ENCODE measurements around the gene A4GALT. TPM values are rescaled to one million over a fixed set of nuclear protein-coding genes. Genes with fewer than 3 reads are reported as not detected.
A peak's percentile ranks its signal among the peaks of the same experiment; 100 is the strongest.

A4GALT gene
- total RNA-seq, 1 experiment from 2014 or later = 3.4 TPM

GRCh38 chr22:42692239-42693054, 28.2 kb downstream of the A4GALT start:
- Mint-ChIP-seq H3K27ac (no peak overlapping the region; a peak in 1 of 7 replicates), H3K27me3 (ENCODE audit: low read depth) (no peaks in the 10 kb centered on the region), H3K9me3 (no peaks in the 10 kb centered on the region), H3K4me1 (peaks cover 9 to 20% of the 10 kb centered on the region in 2 experiments), H3K36me3 (ENCODE audit: insufficient read depth in 1 of 3, low read depth in 3 of 3) (no peaks in the 10 kb centered on the region; a peak in 1 of 7 replicates), H3K4me3 (no peak overlapping the region)
- H4K8ac ChIP-seq (replicated peaks; ENCODE audit: insufficient read length, low read depth, low read length) = no peak overlapping the region
- no peaks in the 10 kb centered on the region for H3K23me2 ChIP-seq (ENCODE audit: insufficient read length, low read depth, low read length, poor library complexity, severe bottlenecking)
- H4K5ac ChIP-seq (ENCODE audit: insufficient read length, low read depth, low read length) = no peak overlapping the region
- H3K9ac ChIP-seq (ENCODE audit: extremely low read depth, insufficient read length, low read length) = no peak overlapping the region
- H3K18ac ChIP-seq (ENCODE audit: insufficient read length, low read depth, low read length) = no peak overlapping the region
- no peaks in the 10 kb centered on the region for H3K9me3 ChIP-seq (ENCODE audit: control insufficient read depth, low read depth, low read length)
- no peak overlapping the region for H2AK5ac ChIP-seq (ENCODE audit: insufficient read length, low read length)
- no peak overlapping the region for H2BK12ac ChIP-seq (ENCODE audit: insufficient read length, low read depth, low read length)
- H3K79me2 ChIP-seq (ENCODE audit: insufficient read depth, low read length) = no peaks in the 10 kb centered on the region
- H3K79me1 ChIP-seq (ENCODE audit: insufficient read depth, low read depth, low read length, poor library complexity, severe bottlenecking) = no peaks in the 10 kb centered on the region
- no peak overlapping the region for H3K4ac ChIP-seq (ENCODE audit: low read depth, low read length)
- H3K23ac ChIP-seq (ENCODE audit: insufficient read length, low read depth, low read length) = no peak overlapping the region
- no peak overlapping the region for H2BK15ac ChIP-seq (ENCODE audit: low read depth, low read length)
- no peak overlapping the region for H3K56ac ChIP-seq (ENCODE audit: insufficient read length, low read depth, low read length)
- no peaks in the 10 kb centered on the region for H4K20me1 ChIP-seq (ENCODE audit: control insufficient read depth, insufficient read depth, insufficient read length)
- no peak overlapping the region for H4K91ac ChIP-seq (ENCODE audit: insufficient read length, low read depth, low read length)
- no CpG with 5 or more reads among the region's 32 CpGs for WGBS (ENCODE audit: extremely low coverage, insufficient read length, low lambda C conversion rate)
- no peak overlapping the region for H2BK120ac ChIP-seq (ENCODE audit: low read depth, low read length, poor library complexity, severe bottlenecking)
- no peak overlapping the region for H3K27ac ChIP-seq (ENCODE audit: insufficient read length, low read depth, low read length)
- no peak for DNase-seq
- H3K27me3 ChIP-seq (ENCODE audit: insufficient read depth, low read length) = no peaks in the 10 kb centered on the region
- no peaks in the 10 kb centered on the region for H3K4me1 ChIP-seq (ENCODE audit: insufficient read depth, low read length)
- no peak overlapping the region for H2AFZ ChIP-seq (ENCODE audit: low read length)
- no peak overlapping the region for H2BK5ac ChIP-seq (ENCODE audit: insufficient read length, low read length)
- H3K14ac ChIP-seq (ENCODE audit: insufficient read depth, low read length) = no peak overlapping the region; the same call in 1 of the 2 replicates
- H3T11ph ChIP-seq (ENCODE audit: low read length) = no peak overlapping the region
- TF ChIP-seq CTCF (conservative IDR thresholded peaks at IDR 0.05) = peak; percentile 47
- H2BK20ac ChIP-seq (ENCODE audit: low read depth, low read length, poor library complexity, severe bottlenecking) = no peak overlapping the region
- H3K4me2 ChIP-seq (ENCODE audit: insufficient read depth, insufficient read length, low read length) = no peak overlapping the region
